Measurements from ENCODE around the gene CCDC30.

DNA sequence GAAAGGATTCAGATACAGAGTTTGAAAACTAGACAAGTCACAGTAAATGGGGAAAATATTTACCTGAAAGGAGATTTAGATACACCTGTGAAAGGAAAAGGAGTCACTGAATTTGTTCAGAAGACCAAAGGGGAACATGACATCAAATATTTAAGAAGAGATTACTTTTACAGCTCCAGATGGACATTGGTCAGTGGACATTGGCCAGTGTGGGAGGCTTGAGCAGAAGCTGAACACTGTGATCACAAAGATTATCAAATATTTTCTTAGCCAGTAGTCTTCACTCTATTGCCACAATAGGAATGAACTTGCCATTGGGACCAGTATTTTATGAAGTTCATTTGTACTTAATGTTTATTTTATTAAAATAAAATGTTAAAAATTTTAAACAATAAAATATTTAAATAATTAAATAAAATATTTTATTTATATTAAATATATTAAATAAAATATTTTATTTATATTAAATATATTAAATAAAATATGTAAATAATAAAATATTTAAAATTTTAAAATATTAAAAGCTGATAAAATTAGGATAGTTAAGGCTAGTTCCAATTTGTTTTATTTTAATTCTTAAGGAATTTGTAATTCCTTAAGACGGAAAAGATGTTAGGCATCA, 94.3 kb downstream of the CCDC30 start:
- TF ChIP-seq CTCF (IDR thresholded peaks at IDR 0.05) (no peak), EP300 (IDR thresholded peaks at IDR 0.05) (no peak), POLR2AphosphoS5 (IDR thresholded peaks at IDR 0.05) (no peak), POLR2A (IDR thresholded peaks at IDR 0.05) (no peak)

Data from upper lobe of left lung (tissue), 4 donors.